ENCODE data around the gene TRAF3.

Gene TRAF3

GRCh38 chr14:102953100-102953499, 175.9 kb downstream of the TRAF3 start:
- no peak overlapping the region for H3K4me3 ChIP-seq (replicated peaks; ENCODE audit: insufficient read depth, low read length)
- TF ChIP-seq SPI1 (IDR thresholded peaks at IDR 0.05; ENCODE audit: borderline replicate concordance, low read depth) (no peak), CTCF (IDR thresholded peaks at IDR 0.05; ENCODE audit: insufficient read depth, low read length) (no peak), REST (IDR thresholded peaks at IDR 0.05; ENCODE audit: insufficient replicate concordance, low read depth) (no peak), POLR2AphosphoS5 (IDR thresholded peaks at IDR 0.05; ENCODE audit: low read depth) (no peak), GABPA (IDR thresholded peaks at IDR 0.05; ENCODE audit: low read depth) (no peak)
- no peak for DNase-seq (ENCODE audit: low read depth in 1 of 2, low spot score in 1 of 2)
- H3K27me3 ChIP-seq (ENCODE audit: insufficient read depth, poor library complexity, severe bottlenecking), result no peaks in the 10 kb centered on the region
- no peak overlapping the region for H3K27ac ChIP-seq (replicated peaks)

GRCh38 chr14:102954081-102954789, 177.0 kb downstream of the TRAF3 start:
- Histone ChIP-seq H3K27ac (replicated peaks) (no peak overlapping the region), H3K4me3 (replicated peaks; ENCODE audit: insufficient read depth, low read length) (no peak overlapping the region), H3K27me3 (ENCODE audit: insufficient read depth, poor library complexity, severe bottlenecking) (no peaks in the 10 kb centered on the region)
- TF ChIP-seq GABPA (IDR thresholded peaks at IDR 0.05; ENCODE audit: low read depth) (no peak), CTCF (IDR thresholded peaks at IDR 0.05; ENCODE audit: insufficient read depth, low read length) (no peak), POLR2AphosphoS5 (IDR thresholded peaks at IDR 0.05; ENCODE audit: low read depth) (no peak), SPI1 (IDR thresholded peaks at IDR 0.05; ENCODE audit: borderline replicate concordance, low read depth) (no peak), REST (IDR thresholded peaks at IDR 0.05; ENCODE audit: insufficient replicate concordance, low read depth) (no peak)
- DNase-seq (ENCODE audit: low read depth in 1 of 2, low spot score in 1 of 2), result no peak

- Histone ChIP-seq H3K4me3 (replicated peaks; ENCODE audit: insufficient read depth, low read length) (no peak overlapping the region), H3K27me3 (ENCODE audit: insufficient read depth, poor library complexity, severe bottlenecking) (no peaks in the 10 kb centered on the region), H3K27ac (replicated peaks) (no peak overlapping the region)
- DNase-seq (ENCODE audit: low read depth in 1 of 2, low spot score in 1 of 2), result no peak
- TF ChIP-seq SPI1 (IDR thresholded peaks at IDR 0.05; ENCODE audit: borderline replicate concordance, low read depth) (no peak), CTCF (IDR thresholded peaks at IDR 0.05; ENCODE audit: insufficient read depth, low read length) (no peak), POLR2AphosphoS5 (IDR thresholded peaks at IDR 0.05; ENCODE audit: low read depth) (no peak), GABPA (IDR thresholded peaks at IDR 0.05; ENCODE audit: low read depth) (no peak), REST (IDR thresholded peaks at IDR 0.05; ENCODE audit: insufficient replicate concordance, low read depth) (no peak)
Observed at GRCh38 chr14:102955636-102956408, 178.6 kb downstream of the TRAF3 start.

All from HL-60 (cell line).